ENCODE data around the gene CHST8. TPM values are rescaled to one million over a fixed set of nuclear protein-coding genes. Genes with fewer than 3 reads are reported as not detected.

The CHST8 gene
- total and polyA plus RNA-seq, 2 of the 13 experiments (the other 11 are each of a cell fraction or from before 2014, with no cell fraction given): not detected

GRCh38 chr19:33821871-33822270, 200.1 kb downstream of the CHST8 start:
- H3K27ac ChIP-seq (ENCODE audit: extremely low read length, insufficient read depth, low read length): no peak overlapping the region
- WGBS (ENCODE audit: low lambda C conversion rate): 0% methylated on average over 2 of the region's 2 CpGs
- no peak overlapping the region for H2AFZ ChIP-seq (ENCODE audit: low read length)
- intact Hi-C loops (cut with micrococcal nuclease; ENCODE audit: unreplicated experiment) (no loop called here), in situ Hi-C loops (cut with HindIII; ENCODE audit: extremely low pct_ligation_motif_present, low pct_unique_long_range_greater_than_20kb) (no loop called here)
- H3K4me1 ChIP-seq (ENCODE audit: insufficient read depth, low read length): peaks cover 20% of the 10 kb centered on the region
- no peaks in the 10 kb centered on the region for H3K36me3 ChIP-seq (replicated peaks in 1 of 2; ENCODE audit: control insufficient read depth in 1 of 2, insufficient read depth in 2 of 2, low read length in 2 of 2)
- ChIA-PET CTCF (ENCODE audit: low intra/inter-chr PET ratio, low total read pairs) (interaction anchor here (2.5 kb wide), 1 partner anchor 44 kb away, joined by 11 read pairs; no protein-coding TSS in a partner anchor), POLR2A (no interaction called here)
- no peak overlapping the region for H3K4me2 ChIP-seq (ENCODE audit: low read depth, low read length)
- H3K9ac ChIP-seq (ENCODE audit: insufficient read depth, low read depth, low read length): no peak overlapping the region
- H3K9me3 ChIP-seq (ENCODE audit: low read length): no peaks in the 10 kb centered on the region
- H4K20me1 ChIP-seq (ENCODE audit: insufficient read depth, low read length): no peaks in the 10 kb centered on the region
- no peaks in the 10 kb centered on the region for H3K79me2 ChIP-seq (ENCODE audit: insufficient read depth, low read length)
- peaks cover 1 to 12% of the 10 kb centered on the region in 2 experiments for H3K27me3 ChIP-seq (ENCODE audit: control insufficient read depth in 1 of 2, insufficient read depth in 2 of 2, low read length in 2 of 2)
- FAIRE-seq (no peak), ATAC-seq (no peak), DNase-seq (ENCODE audit: low spot score) (no peak)
- H3K4me3 ChIP-seq (replicated peaks in 1 of 3; ENCODE audit: insufficient read depth in 1 of 3, low read depth in 2 of 3, low read length in 3 of 3): no peak overlapping the region
- BruUV-seq (replicated peaks): no TSS peak
- TF ChIP-seq MZF1 (CRISPR knock-in tag; IDR thresholded peaks at IDR 0.05; ENCODE audit: borderline replicate concordance): no peak
- no peak for TF ChIP-seq ERF (CRISPR knock-in tag; IDR thresholded peaks at IDR 0.05)
- TF ChIP-seq, protein P1, sequence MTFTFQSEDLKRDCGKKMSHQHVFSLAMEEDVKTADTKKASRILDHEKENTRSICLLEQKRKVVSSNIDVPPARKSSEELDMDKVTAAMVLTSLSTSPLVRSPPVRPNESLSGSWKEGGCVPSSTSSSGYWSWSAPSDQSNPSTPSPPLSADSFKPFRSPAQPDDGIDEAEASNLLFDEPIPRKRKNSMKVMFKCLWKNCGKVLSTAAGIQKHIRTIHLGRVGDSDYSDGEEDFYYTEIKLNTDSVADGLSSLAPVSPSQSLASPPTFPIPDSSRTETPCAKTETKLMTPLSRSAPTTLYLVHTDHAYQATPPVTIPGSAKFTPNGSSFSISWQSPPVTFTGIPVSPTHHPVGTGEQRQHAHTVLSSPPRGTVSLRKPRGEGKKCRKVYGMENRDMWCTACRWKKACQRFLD (CRISPR knock-in tag; IDR thresholded peaks at IDR 0.05; ENCODE audit: borderline replicate concordance): no peak
- no peak for TF ChIP-seq NFE2L2 (IDR thresholded peaks at IDR 0.05; ENCODE audit: low read length)
- no peak for TF ChIP-seq ZFP1 (CRISPR knock-in tag; IDR thresholded peaks at IDR 0.05)
- no peak for TF ChIP-seq PRMT3 (CRISPR knock-in tag; IDR thresholded peaks at IDR 0.05; ENCODE audit: borderline replicate concordance, low read depth)
- no peak for TF ChIP-seq ISL2 (CRISPR knock-in tag; IDR thresholded peaks at IDR 0.05)
- TF ChIP-seq RFX5 (IDR thresholded peaks at IDR 0.05; ENCODE audit: low read depth, low read length): no peak
- TF ChIP-seq, protein P2, sequence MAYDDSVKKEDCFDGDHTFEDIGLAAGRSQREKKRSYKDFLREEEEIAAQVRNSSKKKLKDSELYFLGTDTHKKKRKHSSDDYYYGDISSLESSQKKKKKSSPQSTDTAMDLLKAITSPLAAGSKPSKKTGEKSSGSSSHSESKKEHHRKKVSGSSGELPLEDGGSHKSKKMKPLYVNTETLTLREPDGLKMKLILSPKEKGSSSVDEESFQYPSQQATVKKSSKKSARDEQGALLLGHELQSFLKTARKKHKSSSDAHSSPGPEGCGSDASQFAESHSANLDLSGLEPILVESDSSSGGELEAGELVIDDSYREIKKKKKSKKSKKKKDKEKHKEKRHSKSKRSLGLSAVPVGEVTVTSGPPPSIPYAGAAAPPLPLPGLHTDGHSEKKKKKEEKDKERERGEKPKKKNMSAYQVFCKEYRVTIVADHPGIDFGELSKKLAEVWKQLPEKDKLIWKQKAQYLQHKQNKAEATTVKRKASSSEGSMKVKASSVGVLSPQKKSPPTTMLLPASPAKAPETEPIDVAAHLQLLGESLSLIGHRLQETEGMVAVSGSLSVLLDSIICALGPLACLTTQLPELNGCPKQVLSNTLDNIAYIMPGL (CRISPR knock-in tag; IDR thresholded peaks at IDR 0.05; ENCODE audit: borderline replicate concordance in 1 of 2, low read depth in 1 of 2): no peak
- no peak for TF ChIP-seq ZNF503 (CRISPR knock-in tag; IDR thresholded peaks at IDR 0.05)
- no peak for TF ChIP-seq TIGD3 (CRISPR knock-in tag; IDR thresholded peaks at IDR 0.05; ENCODE audit: borderline replicate concordance)
- no peak for TF ChIP-seq NFRKB (IDR thresholded peaks at IDR 0.05)
- no peak for TF ChIP-seq MAZ (IDR thresholded peaks at IDR 0.05; ENCODE audit: borderline replicate concordance, low read depth, low read length)
- TF ChIP-seq MAZ (CRISPR knock-in tag; IDR thresholded peaks at IDR 0.05; ENCODE audit: low read depth): no peak
- TF ChIP-seq UBTF (CRISPR knock-in tag; IDR thresholded peaks at IDR 0.05): no peak
- TF ChIP-seq ATF7-NPFF (CRISPR knock-in tag; IDR thresholded peaks at IDR 0.05; ENCODE audit: low read depth): no peak
- no peak for TF ChIP-seq KLF12 (CRISPR knock-in tag; IDR thresholded peaks at IDR 0.05; ENCODE audit: borderline replicate concordance)

Measured in HepG2 (cell line).